ENCODE data around the gene KLHL29. TPM values are rescaled to one million over a fixed set of nuclear protein-coding genes. Genes with fewer than 3 reads are reported as not detected.

The KLHL29 gene
- total RNA-seq, 1 experiment from 2014 or later, result 43.1 TPM

- Mint-ChIP-seq H3K4me1 (ENCODE audit: insufficient read depth, unreplicated experiment) (no peaks in the 10 kb centered on the region), H3K4me3 (ENCODE audit: unreplicated experiment) (no peak overlapping the region), H3K27me3 (ENCODE audit: insufficient read depth, unreplicated experiment) (no peaks in the 10 kb centered on the region), H3K36me3 (ENCODE audit: insufficient read depth, unreplicated experiment) (peaks cover 6% of the 10 kb centered on the region), H3K9me3 (ENCODE audit: unreplicated experiment) (peaks cover 9% of the 10 kb centered on the region), H3K27ac (ENCODE audit: low read depth, unreplicated experiment) (peak overlapping the region; percentile 69)
- ChIA-PET CTCF (no interaction called here), POLR2A (no interaction called here)
- DNase-seq (ENCODE audit: unreplicated experiment), result no peak
- no TSS peak for BruUV-seq (replicated peaks)
- intact Hi-C loops (cut with micrococcal nuclease), result no loop called here
- TF ChIP-seq, protein P1, sequence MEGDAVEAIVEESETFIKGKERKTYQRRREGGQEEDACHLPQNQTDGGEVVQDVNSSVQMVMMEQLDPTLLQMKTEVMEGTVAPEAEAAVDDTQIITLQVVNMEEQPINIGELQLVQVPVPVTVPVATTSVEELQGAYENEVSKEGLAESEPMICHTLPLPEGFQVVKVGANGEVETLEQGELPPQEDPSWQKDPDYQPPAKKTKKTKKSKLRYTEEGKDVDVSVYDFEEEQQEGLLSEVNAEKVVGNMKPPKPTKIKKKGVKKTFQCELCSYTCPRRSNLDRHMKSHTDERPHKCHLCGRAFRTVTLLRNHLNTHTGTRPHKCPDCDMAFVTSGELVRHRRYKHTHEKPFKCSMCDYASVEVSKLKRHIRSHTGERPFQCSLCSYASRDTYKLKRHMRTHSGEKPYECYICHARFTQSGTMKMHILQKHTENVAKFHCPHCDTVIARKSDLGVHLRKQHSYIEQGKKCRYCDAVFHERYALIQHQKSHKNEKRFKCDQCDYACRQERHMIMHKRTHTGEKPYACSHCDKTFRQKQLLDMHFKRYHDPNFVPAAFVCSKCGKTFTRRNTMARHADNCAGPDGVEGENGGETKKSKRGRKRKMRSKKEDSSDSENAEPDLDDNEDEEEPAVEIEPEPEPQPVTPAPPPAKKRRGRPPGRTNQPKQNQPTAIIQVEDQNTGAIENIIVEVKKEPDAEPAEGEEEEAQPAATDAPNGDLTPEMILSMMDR (IDR thresholded peaks at IDR 0.05; ENCODE audit: unreplicated experiment), result no peak
These were observed 235.0 kb downstream of the KLHL29 start for GRCh38 chr2:23619941-23620340.

DNA sequence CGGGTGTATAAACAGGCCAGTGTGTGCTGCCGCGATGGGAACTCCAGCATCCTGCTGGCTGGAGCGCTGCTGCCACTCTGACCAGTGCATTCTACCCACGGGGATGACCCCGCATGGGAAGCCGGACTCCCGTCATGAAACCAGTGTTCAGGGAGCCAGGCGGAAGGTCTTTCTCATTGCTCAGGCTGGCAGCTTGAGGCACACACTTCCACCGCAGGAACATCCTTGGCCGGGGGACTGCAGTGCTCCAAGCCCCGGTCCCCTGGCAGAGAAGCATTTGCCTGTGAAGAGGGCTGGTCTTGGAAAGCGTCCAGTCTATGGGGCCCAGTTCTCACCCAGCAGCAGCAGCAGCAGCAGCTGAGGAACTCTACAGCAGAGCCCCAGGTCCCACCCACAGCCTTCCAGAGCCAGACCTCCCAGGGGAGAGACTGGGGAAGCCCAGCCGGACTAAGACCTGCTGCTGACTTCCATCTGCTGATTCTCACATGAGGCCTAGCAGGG lies 235.9 kb downstream of the KLHL29 start:
- H3K27me3 Mint-ChIP-seq (ENCODE audit: insufficient read depth, unreplicated experiment), result no peaks in the 10 kb centered on the region
- peaks cover 9% of the 10 kb centered on the region for H3K9me3 Mint-ChIP-seq (ENCODE audit: unreplicated experiment)
- ChIA-PET CTCF (no interaction called here), POLR2A (no interaction called here)
- TF ChIP-seq, protein P1 (IDR thresholded peaks at IDR 0.05; ENCODE audit: unreplicated experiment), result no peak
- peaks cover 9% of the 10 kb centered on the region for H3K36me3 Mint-ChIP-seq (ENCODE audit: insufficient read depth, unreplicated experiment)
- intact Hi-C loops (cut with micrococcal nuclease), result no loop called here
- no TSS peak for BruUV-seq (replicated peaks)
- no peak overlapping the region for H3K4me3 Mint-ChIP-seq (ENCODE audit: unreplicated experiment)
- H3K27ac Mint-ChIP-seq (ENCODE audit: low read depth, unreplicated experiment), result no peak overlapping the region
- no peaks in the 10 kb centered on the region for H3K4me1 Mint-ChIP-seq (ENCODE audit: insufficient read depth, unreplicated experiment)
- no peak for DNase-seq (ENCODE audit: unreplicated experiment)

GRCh38 chr2:23621616-23622015 lies 236.6 kb downstream of the KLHL29 start:
- TF ChIP-seq, protein P1 (IDR thresholded peaks at IDR 0.05; ENCODE audit: unreplicated experiment), result no peak
- BruUV-seq (replicated peaks), result no TSS peak
- Mint-ChIP-seq H3K4me3 (ENCODE audit: unreplicated experiment) (no peak overlapping the region), H3K4me1 (ENCODE audit: insufficient read depth, unreplicated experiment) (no peaks in the 10 kb centered on the region), H3K36me3 (ENCODE audit: insufficient read depth, unreplicated experiment) (peaks cover 10% of the 10 kb centered on the region), H3K27me3 (ENCODE audit: insufficient read depth, unreplicated experiment) (no peaks in the 10 kb centered on the region), H3K9me3 (ENCODE audit: unreplicated experiment) (peaks cover 9% of the 10 kb centered on the region), H3K27ac (ENCODE audit: low read depth, unreplicated experiment) (no peak overlapping the region)
- intact Hi-C loops (cut with micrococcal nuclease), result no loop called here
- CTCF ChIA-PET, result interaction anchor here (0.6 kb wide), 1 partner anchor 277 kb away, joined by 4 read pairs; no protein-coding TSS in a partner anchor
- POLR2A ChIA-PET, result no interaction called here
- DNase-seq (ENCODE audit: unreplicated experiment), result no peak

GRCh38 chr2:23622466-23622865 lies 237.5 kb downstream of the KLHL29 start:
- ChIA-PET POLR2A (no interaction called here), CTCF (no interaction called here)
- Mint-ChIP-seq H3K4me3 (ENCODE audit: unreplicated experiment) (no peak overlapping the region), H3K4me1 (ENCODE audit: insufficient read depth, unreplicated experiment) (no peaks in the 10 kb centered on the region), H3K36me3 (ENCODE audit: insufficient read depth, unreplicated experiment) (peaks cover 9% of the 10 kb centered on the region), H3K27ac (ENCODE audit: low read depth, unreplicated experiment) (peak overlapping the region; percentile 51), H3K27me3 (ENCODE audit: insufficient read depth, unreplicated experiment) (no peaks in the 10 kb centered on the region), H3K9me3 (ENCODE audit: unreplicated experiment) (peaks cover 9% of the 10 kb centered on the region)
- no TSS peak for BruUV-seq (replicated peaks)
- TF ChIP-seq, protein P1 (IDR thresholded peaks at IDR 0.05; ENCODE audit: unreplicated experiment), result no peak
- DNase-seq (ENCODE audit: unreplicated experiment), result no peak
- intact Hi-C loops (cut with micrococcal nuclease), result no loop called here
